Common myeloid progenitor, CD34-positive (primary cell): ENCODE measurements around the gene DCTN2.

Source experiments
- CTCF ChIA-PET: fragments of 350-600 bp; sonication (Branson Sonifier 250); formaldehyde crosslinking; loops from one replicate; lab custom pipeline; 2021; ENCODE audit warnings: antibody characterized with exemption; lab: Charles Lee
- POLR2A ChIA-PET: fragments of 350-600 bp; sonication (Branson Sonifier 250); formaldehyde crosslinking; loops from one replicate; lab custom pipeline; 2021; ENCODE audit warnings: antibody characterized with exemption; lab: Charles Lee
- DNase-seq, 3 donors: peaks; one replicate each; pipeline versions ENCODE4 v3.0.0 to v3.0.0-alpha.2; 2013
- H3K27ac ChIP-seq, 2 experiments: 1 replicate in 1 of 2; 2 replicates in 1 of 2; pipeline ENCODE4 v1.7.0; 2013; ENCODE audit warnings: inconsistent platforms in 2 of 2, low read length in 2 of 2, mild to moderate bottlenecking in 2 of 2, low read depth in 1 of 2, moderate library complexity in 1 of 2; ENCODE audit not compliant: severe bottlenecking in 2 of 2, insufficient read depth in 1 of 2, poor library complexity in 1 of 2
- H3K27me3 ChIP-seq, 5 experiments: replicated peaks in 2 of 5; 1 replicate in 3 of 5; 2 replicates in 2 of 5; pipeline versions ENCODE4 v1.6.1 to v1.7.0; 2013; ENCODE audit warnings: low read length in 4 of 5, mild to moderate bottlenecking in 2 of 5, moderate library complexity in 2 of 5, inconsistent platforms in 1 of 5; ENCODE audit not compliant: insufficient read depth in 5 of 5, control insufficient read depth in 4 of 5
- H3K36me3 ChIP-seq, 4 experiments: 1 replicate in 2 of 4; 2 replicates in 2 of 4; pipeline versions ENCODE4 v1.6.1 to v1.7.0; 2013; ENCODE audit warnings: low read length in 3 of 4, control low read depth in 1 of 4, mild to moderate bottlenecking in 1 of 4; ENCODE audit not compliant: control insufficient read depth in 4 of 4, insufficient read depth in 4 of 4
- H3K4me1 ChIP-seq, 4 experiments: 1 replicate in 3 of 4; 2 replicates in 1 of 4; pipeline versions ENCODE4 v1.6.1 to v1.7.1; 2013; ENCODE audit warnings: low read length in 3 of 4, mild to moderate bottlenecking in 3 of 4, control low read depth in 1 of 4, inconsistent platforms in 1 of 4, moderate library complexity in 1 of 4; ENCODE audit not compliant: control insufficient read depth in 4 of 4, insufficient read depth in 4 of 4; ENCODE audit errors: control extremely low read depth in 1 of 4
- H3K4me3 ChIP-seq, 7 experiments: 1 replicate in 4 of 7; 2 replicates in 3 of 7; pipeline versions ENCODE4 v1.5.1 to v1.7.0; 2013; ENCODE audit warnings: mild to moderate bottlenecking in 7 of 7, low read length in 6 of 7, moderate library complexity in 6 of 7, inconsistent platforms in 2 of 7, low read depth in 2 of 7, control low read depth in 1 of 7; ENCODE audit not compliant: insufficient read depth in 4 of 7, control insufficient read depth in 1 of 7; ENCODE audit errors: extremely low read depth in 1 of 7
- H3K9me3 ChIP-seq, 5 experiments: 1 replicate in 4 of 5; 2 replicates in 1 of 5; pipeline versions ENCODE4 v1.6.1 to v1.7.1; 2013; ENCODE audit warnings: low read length in 4 of 5, mild to moderate bottlenecking in 2 of 5, inconsistent platforms in 1 of 5, low read depth in 1 of 5, moderate library complexity in 1 of 5; ENCODE audit not compliant: control insufficient read depth in 4 of 5, insufficient read depth in 2 of 5; ENCODE audit errors: control extremely low read depth in 1 of 5
- WGBS: methylation state at CpG from one replicate; pipeline ENCODE4 v1.1.5; 2013; ENCODE audit not compliant: insufficient coverage; 5-methylcytosine and 5-hydroxymethylcytosine counted together

The DCTN2 gene

DNA sequence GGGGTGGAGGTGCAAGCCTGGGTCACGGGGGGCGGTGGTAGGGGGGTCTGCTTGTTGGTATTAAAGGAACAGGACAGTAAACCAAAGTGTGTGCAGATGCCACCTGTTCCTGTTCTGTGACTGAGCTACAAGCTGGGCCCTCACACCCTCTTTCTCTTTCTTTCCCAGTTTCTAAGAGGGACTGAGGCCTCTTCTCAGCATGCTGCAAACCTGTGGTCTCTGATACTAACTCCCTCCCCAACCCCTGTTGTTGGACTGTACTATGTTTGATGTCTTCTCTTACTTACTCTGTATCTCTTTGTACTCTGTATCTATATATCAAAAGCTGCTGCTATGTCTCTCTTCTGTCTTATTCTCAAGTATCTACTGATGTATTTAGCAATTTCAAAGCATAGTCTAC is 37.1 kb upstream of the DCTN2 start:
- no peak overlapping the region for H3K4me3 ChIP-seq
- H3K27ac ChIP-seq, result no peak overlapping the region
- DNase-seq, result no peak
- CTCF ChIA-PET, result interaction anchor here (0.8 to 7.7 kb wide), 27 partner anchors 9 to 258 kb away, joined by 3 to 121 read pairs (median 6); partner anchors contain the start of genes ARHGEF25 and B4GALNT1
- WGBS, result no CpG with 5 or more reads among the region's 2 CpGs
- H3K27me3 ChIP-seq, result peaks cover 0 to 25% (median 5%) of the 10 kb centered on the region in 5 experiments
- H3K36me3 ChIP-seq, result peaks cover 0 to 6% (median 0%) of the 10 kb centered on the region in 4 experiments
- H3K4me1 ChIP-seq, result no peaks in the 10 kb centered on the region
- no peaks in the 10 kb centered on the region for H3K9me3 ChIP-seq
- POLR2A ChIA-PET, result no interaction called here

DNA sequence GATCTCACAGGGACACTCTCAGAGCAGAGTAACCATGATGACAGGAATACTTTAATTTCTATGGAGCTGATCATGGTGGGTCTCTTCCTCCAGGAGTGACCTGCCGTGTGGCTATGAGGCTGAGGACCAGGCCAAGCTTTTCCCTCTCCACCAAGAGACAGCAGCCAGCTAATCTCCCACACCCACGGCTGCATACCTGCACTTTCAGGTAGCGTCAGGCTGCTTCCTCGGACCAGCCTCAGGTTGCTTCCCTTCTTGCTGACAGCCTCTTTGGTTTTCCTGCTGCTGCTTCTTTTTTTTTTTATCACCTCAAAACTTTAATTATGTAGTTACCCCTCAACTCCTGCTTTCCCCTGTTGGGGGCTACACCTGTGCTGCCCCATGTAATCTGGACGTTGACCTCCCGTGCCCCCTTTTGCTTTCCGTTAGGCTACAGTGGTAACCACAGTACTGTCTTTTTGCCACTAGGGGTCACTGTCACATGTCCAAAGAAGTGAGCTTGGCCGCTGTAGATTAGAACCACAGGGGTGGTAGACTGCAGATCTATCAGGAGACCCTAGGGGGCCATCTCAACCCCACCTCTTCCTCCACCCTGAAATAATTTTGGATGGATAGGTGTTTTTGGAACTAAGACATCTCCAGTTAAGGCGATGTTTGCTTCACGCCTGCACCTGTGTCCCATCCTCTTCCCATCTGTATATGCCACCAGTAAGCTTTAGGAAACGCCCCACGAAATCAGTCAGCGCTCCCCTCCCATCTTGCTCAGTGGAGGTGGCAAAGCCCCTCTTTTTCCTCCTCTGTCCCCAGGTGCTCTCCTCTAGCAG is 36.2 kb upstream of the DCTN2 start:
- ChIA-PET POLR2A (interaction anchor here (0.6 kb wide), 1 partner anchor 55 kb away, joined by 3 read pairs; no protein-coding TSS in a partner anchor), CTCF (interaction anchor here (0.6 to 7.7 kb wide), 31 partner anchors 8 to 259 kb away, joined by 3 to 121 read pairs (median 6); partner anchors contain the start of gene B4GALNT1)
- 59% methylated on average over 12 of the region's 13 CpGs for WGBS
- no peak overlapping the region for H3K4me3 ChIP-seq
- H3K27ac ChIP-seq, result no peak overlapping the region
- peak; percentile 88 to 93 (median 91) for DNase-seq
- H3K9me3 ChIP-seq, result no peaks in the 10 kb centered on the region
- H3K27me3 ChIP-seq, result peaks cover 0 to 25% (median 5%) of the 10 kb centered on the region in 5 experiments
- H3K36me3 ChIP-seq, result peaks cover 0 to 6% (median 0%) of the 10 kb centered on the region in 4 experiments
- no peaks in the 10 kb centered on the region for H3K4me1 ChIP-seq

GRCh38 chr12:57582440-57582839 is 35.4 kb upstream of the DCTN2 start:
- no peaks in the 10 kb centered on the region for H3K9me3 ChIP-seq
- H3K4me3 ChIP-seq, result no peak overlapping the region
- H3K36me3 ChIP-seq, result peaks cover 0 to 6% (median 2%) of the 10 kb centered on the region in 4 experiments
- peaks cover 0 to 27% (median 4%) of the 10 kb centered on the region in 5 experiments for H3K27me3 ChIP-seq
- H3K4me1 ChIP-seq, result no peaks in the 10 kb centered on the region
- ChIA-PET CTCF (interaction anchor here (0.7 to 7.7 kb wide), 17 partner anchors 10 to 187 kb away, joined by 3 to 121 read pairs (median 10); no protein-coding TSS in a partner anchor), POLR2A (no interaction called here)
- DNase-seq, result no peak
- no peak overlapping the region for H3K27ac ChIP-seq
- 100% methylated on average over 1 of the region's 1 CpG for WGBS

DNA sequence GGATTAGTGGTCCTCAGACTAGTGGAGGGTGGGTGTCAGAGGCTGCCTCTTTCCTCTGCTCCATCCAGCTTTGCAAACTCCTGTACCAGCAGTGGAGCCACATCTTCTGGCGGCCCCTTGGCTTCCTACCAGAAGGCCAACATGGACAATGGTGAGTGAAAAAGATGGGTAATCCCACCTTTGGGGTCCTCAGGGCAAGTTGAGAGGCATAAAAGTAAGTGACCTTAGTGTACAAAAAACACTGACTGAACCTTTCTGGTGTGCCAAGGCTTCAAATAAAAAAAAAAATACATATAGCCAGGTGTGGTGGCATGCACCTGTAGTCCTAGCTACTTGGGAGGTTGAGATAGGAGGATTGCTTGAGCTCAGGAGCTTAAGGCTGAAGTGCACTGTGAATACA is 34.8 kb upstream of the DCTN2 start:
- WGBS, result no CpG with 5 or more reads among the region's 1 CpG
- H3K36me3 ChIP-seq, result peaks cover 0 to 6% (median 2%) of the 10 kb centered on the region in 4 experiments
- H3K4me3 ChIP-seq, result no peak overlapping the region
- ChIA-PET POLR2A (no interaction called here), CTCF (interaction anchor here (0.7 to 7.7 kb wide), 17 partner anchors 10 to 160 kb away, joined by 3 to 121 read pairs (median 7); no protein-coding TSS in a partner anchor)
- no peaks in the 10 kb centered on the region for H3K9me3 ChIP-seq
- no peaks in the 10 kb centered on the region for H3K4me1 ChIP-seq
- peaks cover 0 to 24% (median 0%) of the 10 kb centered on the region in 5 experiments for H3K27me3 ChIP-seq
- no peak for DNase-seq
- no peak overlapping the region for H3K27ac ChIP-seq

DNA sequence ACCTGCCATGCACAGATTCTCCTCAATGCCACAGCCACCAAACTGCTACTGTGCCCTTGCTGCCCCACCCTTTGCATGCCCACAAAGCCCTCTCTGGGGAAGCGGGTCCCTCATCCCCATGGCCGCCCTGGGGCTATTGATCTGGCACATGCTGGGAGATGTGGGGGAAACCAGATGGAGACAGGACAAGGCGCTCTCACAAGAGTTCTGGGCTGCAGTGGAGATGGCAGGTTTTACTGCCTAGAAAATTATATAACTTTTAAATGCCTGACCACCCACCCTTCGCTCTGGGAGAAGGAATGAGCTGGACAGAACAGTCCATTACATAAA is 33.4 kb upstream of the DCTN2 start:
- 90% methylated on average over 2 of the region's 4 CpGs for WGBS
- CTCF ChIA-PET, result interaction anchor here (0.9 to 7.7 kb wide), 12 partner anchors 10 to 146 kb away, joined by 3 to 121 read pairs (median 4); no protein-coding TSS in a partner anchor
- no peak for DNase-seq
- POLR2A ChIA-PET, result no interaction called here
- H3K4me3 ChIP-seq, result no peak overlapping the region
- peaks cover 0 to 26% (median 0%) of the 10 kb centered on the region in 5 experiments for H3K27me3 ChIP-seq
- no peaks in the 10 kb centered on the region for H3K9me3 ChIP-seq
- peaks cover 0 to 17% (median 4%) of the 10 kb centered on the region in 4 experiments for H3K36me3 ChIP-seq
- H3K27ac ChIP-seq, result no peak overlapping the region
- no peaks in the 10 kb centered on the region for H3K4me1 ChIP-seq

GRCh38 chr12:57579677-57580465 is 32.9 kb upstream of the DCTN2 start:
- Histone ChIP-seq H3K27ac (no peak overlapping the region), H3K4me1 (no peaks in the 10 kb centered on the region), H3K4me3 (no peak overlapping the region), H3K36me3 (peaks cover 0 to 18% (median 7%) of the 10 kb centered on the region in 4 experiments), H3K27me3 (peaks cover 0 to 23% (median 0%) of the 10 kb centered on the region in 5 experiments), H3K9me3 (no peaks in the 10 kb centered on the region)
- POLR2A ChIA-PET, result no interaction called here
- no peak for DNase-seq
- CTCF ChIA-PET, result interaction anchor here (0.6 to 7.7 kb wide), 9 partner anchors 10 to 62 kb away, joined by 3 to 121 read pairs (median 4); no protein-coding TSS in a partner anchor
- WGBS, result 98% methylated on average over 4 of the region's 8 CpGs
